BE2C (cell line): ENCODE measurements around the gene ZNF608.

Source experiments
- DNase-seq: peaks from one replicate; pipeline ENCODE4 v3.0.0-alpha.2; 2020
- H3K27me3 ChIP-seq: fragments of 250-450 bp; sonication (Bioruptor Pico); 2 replicates; pipeline ENCODE4 v1.5.1; 2020; ENCODE audit warnings: mild to moderate bottlenecking
- H3K36me3 ChIP-seq: fragments of 250-450 bp; sonication (Bioruptor Pico); 2 replicates; pipeline ENCODE4 v1.5.1; 2020; ENCODE audit warnings: mild to moderate bottlenecking
- H3K4me1 ChIP-seq: fragments of 250-450 bp; sonication (Bioruptor Pico); 2 replicates; pipeline ENCODE4 v1.5.1; 2020
- H3K4me3 ChIP-seq: 2 replicates; pipeline ENCODE4 v1.5.1; 2011; ENCODE audit warnings: low read depth, low read length
- H3K9me3 ChIP-seq: fragments of 250-450 bp; sonication (Bioruptor Pico); 2 replicates; pipeline ENCODE4 v1.5.1; 2020
- TF ChIP-seq, protein P1 (sequence below): IDR thresholded peaks from 2 replicates; pipeline ENCODE4 v1.5.1; 2012; ENCODE audit warnings: mild to moderate bottlenecking, low read depth, low read length

ZNF608 gene

GRCh38 chr5:124719113-124719967, 27.1 kb downstream of the ZNF608 start:
- H3K27me3 ChIP-seq = no peaks in the 10 kb centered on the region
- no peaks in the 10 kb centered on the region for H3K9me3 ChIP-seq
- H3K4me3 ChIP-seq = 0 out of 2 replicates have a peak overlapping the region, but pooled peaks have one; percentile 2
- TF ChIP-seq, protein P1, sequence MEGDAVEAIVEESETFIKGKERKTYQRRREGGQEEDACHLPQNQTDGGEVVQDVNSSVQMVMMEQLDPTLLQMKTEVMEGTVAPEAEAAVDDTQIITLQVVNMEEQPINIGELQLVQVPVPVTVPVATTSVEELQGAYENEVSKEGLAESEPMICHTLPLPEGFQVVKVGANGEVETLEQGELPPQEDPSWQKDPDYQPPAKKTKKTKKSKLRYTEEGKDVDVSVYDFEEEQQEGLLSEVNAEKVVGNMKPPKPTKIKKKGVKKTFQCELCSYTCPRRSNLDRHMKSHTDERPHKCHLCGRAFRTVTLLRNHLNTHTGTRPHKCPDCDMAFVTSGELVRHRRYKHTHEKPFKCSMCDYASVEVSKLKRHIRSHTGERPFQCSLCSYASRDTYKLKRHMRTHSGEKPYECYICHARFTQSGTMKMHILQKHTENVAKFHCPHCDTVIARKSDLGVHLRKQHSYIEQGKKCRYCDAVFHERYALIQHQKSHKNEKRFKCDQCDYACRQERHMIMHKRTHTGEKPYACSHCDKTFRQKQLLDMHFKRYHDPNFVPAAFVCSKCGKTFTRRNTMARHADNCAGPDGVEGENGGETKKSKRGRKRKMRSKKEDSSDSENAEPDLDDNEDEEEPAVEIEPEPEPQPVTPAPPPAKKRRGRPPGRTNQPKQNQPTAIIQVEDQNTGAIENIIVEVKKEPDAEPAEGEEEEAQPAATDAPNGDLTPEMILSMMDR = no peak
- peaks cover 22% of the 10 kb centered on the region for H3K4me1 ChIP-seq
- H3K36me3 ChIP-seq = no peaks in the 10 kb centered on the region
- DNase-seq = no peak

DNA sequence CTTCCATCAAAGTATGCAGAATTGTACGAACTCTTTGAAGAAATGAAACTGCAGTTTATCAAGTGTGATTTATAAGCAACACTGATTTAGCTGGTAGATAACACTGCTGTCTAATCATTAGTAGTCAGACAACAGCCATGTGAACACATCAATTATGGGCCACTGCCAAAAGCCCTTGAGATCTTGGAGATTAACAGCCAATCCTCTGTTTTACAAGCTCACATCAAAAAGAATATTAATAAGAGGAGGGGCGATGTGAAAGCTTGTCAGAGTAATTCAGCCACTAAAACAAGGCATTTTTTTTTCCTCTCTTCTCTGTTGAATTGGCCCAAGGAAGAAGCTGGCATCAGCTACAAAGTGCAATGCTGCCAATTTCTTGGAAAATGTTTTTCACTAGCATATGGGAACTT, 28.1 kb downstream of the ZNF608 start:
- peak; percentile 42 for DNase-seq
- peak overlapping the region; percentile 26 for H3K4me3 ChIP-seq
- H3K9me3 ChIP-seq = no peaks in the 10 kb centered on the region
- peaks cover 22% of the 10 kb centered on the region for H3K4me1 ChIP-seq
- no peaks in the 10 kb centered on the region for H3K36me3 ChIP-seq
- no peaks in the 10 kb centered on the region for H3K27me3 ChIP-seq
- TF ChIP-seq, protein P1 = no peak

DNA sequence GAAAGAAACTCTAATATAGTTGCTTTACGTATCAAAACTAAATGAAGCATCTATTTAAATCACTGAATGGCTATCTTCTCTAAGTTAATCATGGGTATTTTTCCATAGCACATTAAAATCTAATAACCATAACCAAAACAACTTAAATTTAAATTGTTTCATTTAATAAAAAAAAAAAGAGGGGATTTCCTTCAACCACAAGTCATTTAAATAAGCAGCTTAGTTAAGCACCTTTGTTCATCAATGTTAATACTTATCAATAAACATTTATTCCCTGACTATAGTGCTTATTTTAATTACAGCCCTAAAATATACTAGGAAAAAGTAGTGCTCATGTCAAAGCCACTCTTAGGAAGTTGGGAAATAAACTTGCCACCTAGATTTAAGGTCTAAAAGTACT, 30.3 kb downstream of the ZNF608 start:
- Histone ChIP-seq H3K27me3 (no peaks in the 10 kb centered on the region), H3K36me3 (no peaks in the 10 kb centered on the region), H3K4me3 (no peak overlapping the region), H3K9me3 (no peaks in the 10 kb centered on the region), H3K4me1 (peaks cover 23% of the 10 kb centered on the region)
- TF ChIP-seq, protein P1 = no peak
- DNase-seq = no peak

GRCh38 chr5:124714910-124715309, 31.5 kb downstream of the ZNF608 start:
- Histone ChIP-seq H3K9me3 (no peaks in the 10 kb centered on the region), H3K36me3 (no peaks in the 10 kb centered on the region), H3K4me3 (no peak overlapping the region), H3K4me1 (peaks cover 16% of the 10 kb centered on the region), H3K27me3 (no peaks in the 10 kb centered on the region)
- TF ChIP-seq, protein P1 = no peak
- DNase-seq = no peak

- Histone ChIP-seq H3K36me3 (no peaks in the 10 kb centered on the region), H3K27me3 (no peaks in the 10 kb centered on the region), H3K9me3 (no peaks in the 10 kb centered on the region), H3K4me3 (no peak overlapping the region), H3K4me1 (peaks cover 5% of the 10 kb centered on the region)
- no peak for DNase-seq
- TF ChIP-seq, protein P1 = no peak
Measured at GRCh38 chr5:124713595-124713994, 32.8 kb downstream of the ZNF608 start.

- Histone ChIP-seq H3K36me3 (no peaks in the 10 kb centered on the region), H3K4me1 (peaks cover 3% of the 10 kb centered on the region), H3K27me3 (no peaks in the 10 kb centered on the region), H3K4me3 (no peak overlapping the region), H3K9me3 (no peaks in the 10 kb centered on the region)
- TF ChIP-seq, protein P1 = no peak
- DNase-seq = no peak
Measured at GRCh38 chr5:124712731-124713305, 33.6 kb downstream of the ZNF608 start.
